ENCODE measurements around the gene SYTL1.

GRCh38 chr1:27356619-27357280 is 14.9 kb downstream of the SYTL1 start:
- TF ChIP-seq CTCF (IDR thresholded peaks at IDR 0.05; ENCODE audit: insufficient read depth, low read length) (no peak), POLR2AphosphoS5 (IDR thresholded peaks at IDR 0.05; ENCODE audit: low read depth) (no peak), SPI1 (IDR thresholded peaks at IDR 0.05; ENCODE audit: borderline replicate concordance, low read depth) (no peak), GABPA (IDR thresholded peaks at IDR 0.05; ENCODE audit: low read depth) (no peak)

All from HL-60 (cell line).